GM19452 (cell line): ENCODE results near the gene PDE5A.
"Not testable (repeated sequence)": the region's sequence is repeated elsewhere in the genome, so short reads cannot be mapped to it uniquely, and the experiment has no call there.

Experiments
- ATAC-seq: cut with Tn5 transposase; IDR thresholded peaks from one replicate; pipeline ENCODE4 v1.9.1; 2021; ENCODE audit not compliant: unreplicated experiment

The PDE5A gene

DNA sequence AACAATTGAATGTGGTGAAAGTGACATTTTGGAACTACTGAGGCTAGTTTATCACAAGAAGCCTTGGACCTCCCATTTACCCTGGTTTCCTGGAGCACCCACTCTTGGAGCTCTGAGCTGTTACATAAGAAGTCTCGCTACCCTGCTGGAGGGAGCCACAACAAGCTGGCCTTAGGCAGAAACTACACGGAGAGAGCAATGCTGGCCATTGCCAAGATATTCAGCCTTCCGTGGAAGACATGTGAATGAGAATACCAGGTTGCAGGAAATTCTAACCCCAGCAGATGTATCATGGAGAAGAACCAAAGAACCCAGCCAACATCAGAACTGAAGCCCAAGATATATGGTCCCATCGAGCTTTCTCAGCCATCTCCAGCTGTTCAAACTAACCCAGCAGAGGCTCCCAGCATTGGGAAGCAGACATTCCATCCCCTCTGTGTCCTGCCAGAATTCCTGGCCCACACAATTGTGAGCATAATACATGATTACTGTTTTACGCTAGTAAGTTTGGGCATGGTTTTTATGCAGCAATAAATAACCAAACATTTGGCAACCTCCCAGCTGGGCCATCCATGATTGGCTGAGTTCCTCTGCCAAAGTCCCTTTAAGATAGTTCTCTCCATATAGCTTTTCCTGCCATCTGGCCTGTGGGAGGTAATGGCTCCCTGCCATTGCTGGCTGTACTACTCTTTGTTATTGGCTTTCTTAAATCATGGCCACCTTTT is 17.9 kb upstream of the PDE5A start:
- no peak for ATAC-seq

DNA sequence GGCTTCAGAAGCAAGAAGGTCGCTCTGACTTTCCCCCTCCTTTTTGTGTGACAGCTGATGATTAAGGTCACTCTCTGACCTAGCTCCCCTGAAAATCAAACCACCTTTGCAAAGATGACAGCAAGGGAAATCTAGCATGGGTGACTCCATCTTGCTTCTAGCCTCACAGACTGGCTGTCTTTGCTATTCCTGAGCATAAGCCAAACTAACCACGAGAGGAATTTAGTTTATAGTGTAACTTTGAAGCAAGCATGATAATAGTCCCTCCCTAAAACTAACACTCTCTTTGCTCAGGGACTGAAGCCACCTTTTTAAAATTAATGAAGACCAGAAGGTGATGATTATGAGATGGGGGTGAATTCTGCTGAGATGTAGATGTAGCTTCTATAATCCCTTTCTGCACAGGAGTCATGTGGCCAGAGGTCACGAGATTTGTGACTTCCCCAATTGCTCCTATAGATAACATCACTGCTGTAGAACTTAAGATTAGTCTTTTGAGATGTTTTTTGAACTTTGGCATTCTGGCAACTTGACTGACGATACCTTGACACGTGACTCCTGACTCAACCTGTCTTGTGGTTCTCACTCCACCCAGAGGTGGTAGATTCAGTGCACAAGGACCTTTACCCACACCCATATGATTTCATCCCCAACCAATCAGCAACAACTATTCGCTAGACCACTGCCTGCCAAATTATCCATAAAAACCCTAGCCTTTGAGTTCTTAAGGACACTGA is 14.9 kb upstream of the PDE5A start:
- no peak for ATAC-seq

DNA sequence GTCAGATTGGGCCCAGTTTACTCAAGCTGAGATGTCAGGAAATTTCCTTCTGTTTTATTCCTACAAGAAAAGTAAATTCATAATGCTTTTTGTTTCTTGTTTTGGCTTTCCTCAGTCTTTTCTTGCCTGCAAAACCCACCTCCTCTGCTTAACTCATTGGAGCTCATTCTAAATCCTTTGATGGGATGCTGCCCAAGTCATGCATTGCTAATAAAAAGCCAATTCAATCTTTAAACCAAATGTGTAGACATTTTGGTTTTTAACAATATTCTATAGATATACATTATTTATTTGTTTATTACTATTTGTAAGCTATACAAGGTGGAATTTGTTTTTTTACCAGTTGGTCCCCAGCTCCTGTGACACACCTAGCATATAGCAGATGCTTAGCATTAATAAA is 13.2 kb upstream of the PDE5A start:
- no peak for ATAC-seq

DNA sequence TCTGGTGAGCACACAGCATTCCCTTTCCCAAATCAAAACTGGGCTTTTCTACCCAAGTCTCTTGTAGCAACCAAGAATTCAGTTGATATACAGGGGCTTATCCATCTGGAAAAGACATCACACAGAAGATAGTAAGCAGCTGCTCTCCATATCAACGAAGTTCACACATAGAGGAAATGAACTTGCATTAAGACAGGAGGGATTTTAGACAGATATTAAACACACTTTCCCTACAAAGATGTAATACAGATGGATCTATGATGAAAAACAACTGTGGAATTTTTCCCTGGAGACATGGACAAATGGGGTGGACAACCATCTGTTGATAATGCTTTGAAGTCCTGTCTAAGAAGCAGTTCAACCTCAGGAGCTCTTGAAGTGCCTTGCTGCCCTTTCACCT is 9.8 kb upstream of the PDE5A start:
- ATAC-seq = no peak

DNA sequence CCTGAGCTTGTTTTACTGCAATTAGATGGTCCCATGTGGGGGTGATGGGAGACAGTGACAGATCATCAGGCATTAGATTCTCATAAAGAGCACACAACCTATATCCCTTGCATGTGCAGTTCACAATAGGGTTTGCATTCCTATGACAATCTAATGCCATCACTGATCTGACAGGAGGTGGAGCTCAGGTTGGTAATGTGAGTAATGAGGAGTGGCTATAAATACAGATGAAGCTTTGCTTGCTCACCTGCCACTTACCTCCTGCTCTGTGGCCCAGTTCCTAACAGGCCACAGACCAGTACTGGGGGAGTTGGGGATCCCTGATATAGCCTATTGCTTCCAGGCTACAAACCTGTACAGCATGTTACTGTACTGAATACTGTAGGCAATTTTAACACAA is 8.2 kb upstream of the PDE5A start:
- not testable (repeated sequence) for ATAC-seq

DNA sequence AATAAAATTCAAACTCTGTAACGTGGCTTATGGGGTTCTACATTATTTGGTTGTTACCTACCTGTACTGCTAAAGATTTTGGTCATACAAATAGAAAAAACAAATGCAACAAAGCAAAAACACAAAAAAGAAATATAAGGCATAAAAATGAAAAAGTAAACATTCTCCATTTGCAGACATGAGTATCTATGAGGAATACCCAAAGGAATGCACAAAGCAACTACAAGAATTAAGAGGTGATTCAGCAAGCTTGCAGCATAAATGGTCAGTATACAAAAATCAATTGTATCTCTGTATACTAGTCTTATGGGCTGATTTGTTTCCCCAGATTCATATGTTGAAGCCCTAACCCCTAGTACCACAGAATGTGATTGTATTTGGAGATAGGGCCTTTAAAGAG is 3.6 kb upstream of the PDE5A start:
- no peak for ATAC-seq

DNA sequence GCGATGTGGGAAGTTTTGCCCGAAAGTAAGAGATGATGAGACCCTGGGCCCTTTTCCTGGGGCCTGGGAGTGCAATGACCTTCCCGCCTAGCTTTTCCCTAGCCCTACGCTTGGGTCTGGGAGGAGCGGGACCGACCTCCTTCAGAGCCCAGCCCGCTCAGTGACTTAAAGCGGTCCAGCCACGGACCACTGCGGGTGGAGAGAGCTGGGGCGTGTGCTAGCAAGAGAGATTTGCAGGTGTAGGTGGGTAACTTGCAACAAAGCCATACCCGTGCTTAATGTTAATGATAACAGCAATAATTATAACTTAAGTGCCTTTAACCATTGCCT is 503 bp upstream of the PDE5A start:
- ATAC-seq = peak; percentile 32

DNA sequence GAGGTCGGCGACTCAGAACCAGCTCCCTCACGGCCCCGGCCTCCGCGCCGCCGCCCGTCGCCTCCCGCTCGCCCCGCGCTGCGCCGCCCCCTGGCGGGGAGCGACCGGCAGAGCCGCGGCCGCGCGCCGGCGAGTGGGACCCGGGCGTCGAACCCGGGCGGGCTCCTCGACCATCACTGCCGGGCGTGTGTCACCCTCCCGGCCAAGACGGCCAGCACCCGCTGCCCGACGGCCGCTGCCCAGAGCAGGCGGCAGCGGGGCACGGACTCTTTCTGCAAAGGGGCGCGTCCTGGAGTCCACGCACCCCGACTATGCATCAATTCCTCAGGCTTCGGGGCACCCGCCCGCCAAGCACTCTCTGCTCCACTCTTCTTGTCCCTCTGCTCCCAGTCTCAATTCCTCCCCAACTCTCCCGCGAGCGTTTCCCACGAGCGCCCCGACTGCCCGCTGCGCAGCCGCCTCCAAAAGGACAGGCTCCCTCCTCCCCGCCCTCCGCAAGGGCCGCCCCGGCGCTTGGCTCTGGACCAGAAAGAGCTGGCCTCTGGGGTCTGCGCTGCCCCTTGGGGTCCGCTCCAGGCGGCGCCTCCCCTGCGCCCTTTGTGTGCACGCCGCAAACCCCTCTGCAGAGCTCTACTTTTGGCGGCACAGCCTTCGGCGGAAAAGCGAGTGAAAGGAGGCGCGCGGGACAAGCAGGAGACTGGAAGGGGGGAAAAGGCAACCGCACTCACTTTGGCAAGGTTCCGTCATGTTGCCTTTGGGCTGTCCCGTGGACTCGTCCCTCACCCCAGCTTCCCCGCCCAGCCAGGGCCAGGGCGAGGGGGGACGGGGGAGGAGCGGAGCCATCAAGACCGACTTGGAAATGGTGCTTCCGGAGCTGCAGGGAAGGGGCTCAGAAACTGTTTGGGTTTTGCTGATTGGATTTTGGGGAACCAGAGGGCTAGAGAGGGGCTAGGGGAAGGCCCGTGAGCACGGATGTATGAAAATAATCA is 1.0 kb downstream of the PDE5A start:
- peak; percentile 50 for ATAC-seq

DNA sequence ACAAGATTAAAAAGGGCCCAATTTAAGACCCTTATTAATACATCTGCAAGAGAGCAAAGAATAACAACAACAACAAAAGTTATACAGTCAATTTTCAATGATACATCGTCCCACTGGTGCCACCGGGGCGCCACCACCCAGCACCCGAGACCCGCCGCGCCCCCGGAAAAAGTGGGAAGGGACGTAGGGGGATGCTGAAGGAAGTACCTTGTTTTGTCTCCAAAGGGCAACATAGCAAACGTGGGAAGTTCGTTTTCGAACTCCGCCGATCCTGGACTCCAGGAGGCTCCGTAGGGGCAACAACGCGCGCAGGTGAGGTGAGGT is 1.7 kb downstream of the PDE5A start:
- ATAC-seq = no peak

DNA sequence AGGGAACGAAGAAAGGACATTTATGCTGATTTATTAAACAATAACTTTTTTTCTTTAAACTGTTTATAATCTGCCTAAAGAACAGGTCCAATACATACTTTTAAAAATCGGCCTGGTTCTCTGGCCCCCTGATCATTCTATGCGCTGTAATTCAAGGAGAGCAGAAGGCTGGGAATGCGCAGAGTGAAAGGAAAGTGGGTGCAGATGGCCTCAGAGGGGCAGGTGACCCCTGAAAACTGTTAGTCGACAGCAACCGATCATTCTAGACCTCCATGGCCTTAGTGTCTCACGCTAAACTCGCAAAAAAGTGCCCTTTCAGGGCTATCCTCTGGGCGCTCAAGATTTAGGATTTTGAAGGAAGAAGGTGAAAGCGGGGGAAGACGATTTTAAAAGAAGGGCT is 2.2 kb downstream of the PDE5A start:
- ATAC-seq = no peak

DNA sequence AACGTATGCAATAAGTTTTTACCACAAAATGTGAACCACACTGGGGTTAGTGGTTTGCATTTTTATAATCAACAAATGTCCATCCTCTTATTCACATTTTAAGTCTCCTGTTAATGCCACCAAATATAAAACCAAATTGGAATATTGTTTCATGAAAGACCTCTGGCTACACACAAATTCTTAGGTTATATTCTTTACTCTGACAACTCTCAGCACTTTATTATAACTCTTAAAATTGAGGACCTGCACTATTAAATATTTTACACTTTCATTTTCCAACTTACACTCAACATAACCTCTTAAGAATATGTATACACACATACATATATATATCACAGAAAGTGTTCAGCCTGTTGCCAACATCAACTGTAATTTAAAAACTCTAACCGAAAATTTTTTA is 2.8 kb downstream of the PDE5A start:
- ATAC-seq = no peak

DNA sequence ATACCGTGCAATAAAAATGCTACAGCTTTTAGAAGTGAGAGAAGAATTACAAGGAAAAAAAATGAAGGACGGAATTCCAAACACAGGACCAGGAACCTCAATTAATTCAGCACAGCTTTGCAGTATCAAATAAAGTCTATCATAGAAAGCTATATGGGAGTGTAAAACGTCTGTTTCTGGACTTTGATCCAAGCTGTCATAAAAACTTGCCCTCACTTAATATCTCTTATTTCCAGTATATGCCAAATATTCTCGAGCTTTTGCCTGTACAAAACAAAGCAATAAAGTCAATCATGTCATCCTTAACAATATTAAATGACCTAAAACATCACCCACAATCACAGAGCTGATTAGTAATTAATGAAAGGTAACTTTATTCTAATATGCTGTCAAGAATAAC is 4.2 kb downstream of the PDE5A start:
- ATAC-seq = no peak

DNA sequence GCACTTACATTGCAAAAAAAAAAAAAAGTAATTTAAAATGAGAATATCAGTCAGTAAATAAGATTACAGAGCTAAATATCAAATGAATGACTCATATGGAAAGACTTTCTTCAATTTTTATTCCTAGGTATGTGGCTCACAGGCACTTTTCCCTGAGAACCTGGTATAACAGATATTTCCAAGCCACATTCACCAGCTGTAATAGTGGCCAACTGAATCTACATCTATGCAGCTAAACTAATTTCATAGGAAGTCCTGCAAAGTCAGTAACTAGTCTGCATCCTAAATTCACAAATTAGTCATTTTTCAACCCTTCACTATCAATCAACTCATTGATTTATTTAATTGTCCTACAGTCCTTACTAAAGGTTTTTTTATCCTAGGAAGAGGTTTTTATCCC is 5.6 kb downstream of the PDE5A start:
- no peak for ATAC-seq

DNA sequence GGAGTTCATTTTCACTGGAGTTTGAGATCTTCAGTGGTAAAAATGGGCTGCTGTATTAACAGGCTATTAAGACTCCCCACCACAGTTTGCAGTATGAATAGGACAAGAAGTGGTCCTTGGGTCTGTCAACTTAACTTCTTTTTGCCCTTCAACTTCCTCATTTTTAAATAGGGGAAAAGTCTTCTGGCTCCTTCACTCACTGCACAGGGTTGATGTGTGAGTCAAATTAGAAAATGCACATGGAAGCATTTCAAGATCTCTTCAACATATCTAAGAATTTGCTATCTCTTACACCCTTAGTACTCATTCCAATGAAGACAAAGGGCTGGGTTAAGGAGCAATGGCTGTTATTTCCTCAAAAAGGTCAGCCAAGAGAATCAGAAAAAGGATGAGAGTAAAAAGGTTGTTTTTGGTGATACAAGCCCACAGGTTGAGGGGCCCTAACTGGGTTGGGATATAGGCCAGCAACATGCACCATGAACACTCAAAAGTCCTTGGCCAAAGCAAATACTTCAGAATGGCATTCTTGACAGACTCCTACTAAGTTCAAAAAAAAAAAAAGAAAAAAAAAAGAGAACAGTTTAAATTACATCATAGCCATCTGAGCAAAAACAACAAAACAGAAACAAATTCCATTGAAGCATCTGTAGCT is 13.4 kb downstream of the PDE5A start:
- no peak for ATAC-seq

DNA sequence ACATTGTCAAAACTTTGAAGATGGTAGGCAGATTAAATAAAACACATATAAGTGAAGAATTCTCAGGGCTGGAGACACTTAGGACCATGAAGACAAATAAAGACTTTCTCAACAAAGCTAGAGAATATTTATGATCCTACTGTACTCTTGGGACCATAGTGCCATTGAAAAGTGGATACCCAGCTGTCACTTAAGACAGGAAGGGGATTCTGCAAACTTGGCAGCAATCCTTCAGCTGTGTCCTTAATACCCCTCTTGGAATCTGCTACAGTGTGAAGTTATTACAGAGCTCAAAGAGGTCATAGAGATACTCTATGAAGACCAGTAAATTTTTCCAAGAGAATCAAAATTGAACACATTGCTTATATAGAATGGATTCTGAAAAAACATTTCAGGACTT is 24.3 kb downstream of the PDE5A start:
- no peak for ATAC-seq

DNA sequence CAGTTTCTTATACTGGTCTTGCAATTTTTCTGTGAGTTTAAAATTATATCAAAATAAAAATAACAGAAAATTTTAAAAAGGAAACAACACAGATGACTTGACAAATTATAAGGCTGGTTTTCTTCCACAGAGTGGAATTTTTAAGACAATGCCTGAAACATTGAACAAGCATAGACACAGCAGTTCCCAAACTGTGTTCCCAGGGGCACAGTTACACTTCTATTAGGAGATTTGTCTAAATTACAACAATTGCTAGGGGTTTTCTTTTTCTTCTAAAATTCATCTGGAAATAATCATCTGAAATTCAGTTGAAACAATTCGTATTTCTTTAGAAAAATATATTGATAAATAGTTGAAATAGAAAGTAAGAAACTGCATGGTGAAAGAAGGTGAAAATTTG is 26.2 kb downstream of the PDE5A start:
- ATAC-seq = no peak

DNA sequence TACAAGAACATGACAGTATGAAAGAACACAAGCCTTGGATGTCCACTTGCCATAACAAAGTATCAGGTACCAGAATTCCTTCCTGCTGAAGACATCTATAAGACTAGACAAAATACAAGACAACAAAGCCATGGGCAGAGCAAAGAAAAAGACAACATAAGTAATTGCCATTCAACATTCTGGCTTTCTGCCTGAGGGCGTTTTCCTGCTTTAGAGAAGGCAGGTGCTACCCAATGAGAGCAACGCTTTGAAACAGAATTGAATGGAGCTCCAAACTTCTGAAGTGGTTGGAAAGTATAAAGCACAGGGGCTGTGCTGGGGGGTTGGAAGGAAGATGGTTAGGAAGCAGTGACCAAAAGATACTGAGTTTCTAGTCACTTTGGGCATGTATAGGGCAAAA is 30.1 kb downstream of the PDE5A start:
- no peak for ATAC-seq

DNA sequence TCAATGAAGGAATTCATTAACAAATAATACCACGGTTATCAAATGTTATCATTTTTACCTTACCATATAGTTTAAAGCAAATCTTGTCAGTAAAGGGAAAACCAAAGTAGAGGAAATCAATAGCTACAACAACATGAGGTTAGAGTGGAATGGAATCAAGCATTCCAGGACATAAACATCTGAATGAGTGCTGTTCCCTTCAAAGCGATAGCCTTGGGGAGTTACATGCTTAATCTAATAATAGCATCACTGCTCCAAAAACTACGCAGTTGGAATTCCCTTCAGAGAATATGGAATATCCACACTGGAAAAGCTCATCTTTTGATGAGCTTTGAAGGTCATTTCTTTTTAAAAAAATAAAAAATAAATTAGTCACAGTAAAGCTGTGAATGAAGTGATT is 31.2 kb downstream of the PDE5A start:
- no peak for ATAC-seq

DNA sequence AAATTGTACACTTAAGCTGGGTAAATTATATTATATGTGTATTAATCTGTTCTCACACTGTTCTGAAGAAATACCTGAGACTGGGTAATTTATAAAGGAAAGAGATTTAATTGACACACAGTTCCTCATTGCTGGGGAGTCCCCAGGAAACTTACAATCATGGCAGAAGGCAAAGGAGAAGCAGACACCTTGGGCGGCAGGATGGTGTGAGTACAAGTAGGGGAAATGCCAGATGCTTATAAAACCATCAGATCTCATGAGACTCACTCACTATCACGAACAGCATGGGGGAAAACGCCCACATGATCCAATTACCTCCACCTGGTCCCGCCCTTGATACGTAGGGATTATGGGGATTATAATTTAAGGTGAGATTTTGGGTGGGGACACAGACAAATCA is 34.9 kb downstream of the PDE5A start:
- no peak for ATAC-seq

DNA sequence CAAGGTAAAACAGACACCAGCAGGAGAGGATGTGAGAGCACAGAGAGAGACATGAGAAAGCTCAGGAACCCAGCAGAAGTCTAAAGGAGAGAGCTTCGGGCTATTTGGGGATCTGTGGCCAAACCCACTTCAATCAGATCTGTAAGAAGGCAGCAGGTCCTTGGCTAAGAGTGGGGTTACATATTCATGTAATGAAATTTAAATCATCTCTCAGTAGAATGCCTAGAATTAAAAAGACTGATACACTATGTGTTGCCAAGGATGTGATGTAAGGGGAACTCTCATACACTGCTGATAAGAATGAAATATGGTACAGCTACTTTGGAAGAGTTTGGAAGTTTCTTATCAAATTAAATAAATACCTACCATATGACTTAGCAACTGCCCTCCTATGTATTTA is 35.8 kb downstream of the PDE5A start:
- no peak for ATAC-seq

DNA sequence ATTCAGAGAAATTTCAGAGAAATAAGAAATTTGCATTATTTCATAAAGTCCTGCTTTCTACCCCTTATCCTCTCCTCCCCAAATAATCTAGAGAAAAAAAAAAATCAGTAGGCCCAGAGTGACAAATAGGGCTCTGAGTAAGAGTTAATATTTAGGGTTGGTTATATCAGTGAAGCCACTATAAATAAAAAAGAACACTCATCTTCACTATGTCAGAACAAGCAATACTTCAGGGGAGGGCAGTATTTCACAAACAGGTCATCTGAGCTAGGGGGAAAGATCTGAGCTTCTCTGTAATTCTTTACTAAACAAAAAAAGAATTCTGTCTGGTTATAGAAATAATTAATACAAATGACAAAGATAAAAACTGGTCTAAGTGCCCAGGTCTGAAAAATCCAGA is 39.4 kb downstream of the PDE5A start:
- no peak for ATAC-seq
